Suprapubic skin (tissue), 2 donors: ENCODE results near the gene NPSR1.

ENCODE experiments used
- EP300 ChIP-seq: sonication (generic); formaldehyde crosslinking; IDR thresholded peaks from one replicate; pipeline ENCODE4 v1.6.1; 2017; ENCODE audit warnings: antibody characterized with exemption
- POLR2A ChIP-seq, 2 donors: fragments of 450-650 bp; IDR thresholded peaks; one replicate each; pipeline ENCODE4 v1.6.1; 2017; ENCODE audit warnings: antibody characterized with exemption in 2 of 2, mild to moderate bottlenecking in 2 of 2, moderate library complexity in 2 of 2

DNA sequence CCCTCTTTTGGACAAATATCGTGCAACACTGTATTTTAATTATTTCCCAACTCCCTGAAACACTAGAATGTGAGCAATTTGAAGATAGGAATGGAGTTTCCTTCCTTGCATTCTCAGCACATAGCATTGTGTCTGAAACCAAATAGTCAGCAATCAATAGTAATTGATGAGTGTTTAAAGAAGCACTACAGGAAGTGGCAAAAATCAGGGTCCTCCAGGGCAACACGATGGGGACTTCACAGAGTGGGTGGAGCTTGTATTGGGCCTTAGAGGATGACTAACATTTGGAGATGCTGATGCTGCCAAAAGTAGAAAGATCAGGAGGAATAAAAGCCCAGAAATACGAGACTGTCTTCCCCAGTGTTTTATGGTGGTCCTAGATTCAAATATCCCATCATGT is 94.9 kb downstream of the NPSR1 start:
- TF ChIP-seq EP300 (no peak), POLR2A (IDR thresholded peaks at IDR 0.05) (no peak)
